ENCODE data around the gene EDIL3.

DNA sequence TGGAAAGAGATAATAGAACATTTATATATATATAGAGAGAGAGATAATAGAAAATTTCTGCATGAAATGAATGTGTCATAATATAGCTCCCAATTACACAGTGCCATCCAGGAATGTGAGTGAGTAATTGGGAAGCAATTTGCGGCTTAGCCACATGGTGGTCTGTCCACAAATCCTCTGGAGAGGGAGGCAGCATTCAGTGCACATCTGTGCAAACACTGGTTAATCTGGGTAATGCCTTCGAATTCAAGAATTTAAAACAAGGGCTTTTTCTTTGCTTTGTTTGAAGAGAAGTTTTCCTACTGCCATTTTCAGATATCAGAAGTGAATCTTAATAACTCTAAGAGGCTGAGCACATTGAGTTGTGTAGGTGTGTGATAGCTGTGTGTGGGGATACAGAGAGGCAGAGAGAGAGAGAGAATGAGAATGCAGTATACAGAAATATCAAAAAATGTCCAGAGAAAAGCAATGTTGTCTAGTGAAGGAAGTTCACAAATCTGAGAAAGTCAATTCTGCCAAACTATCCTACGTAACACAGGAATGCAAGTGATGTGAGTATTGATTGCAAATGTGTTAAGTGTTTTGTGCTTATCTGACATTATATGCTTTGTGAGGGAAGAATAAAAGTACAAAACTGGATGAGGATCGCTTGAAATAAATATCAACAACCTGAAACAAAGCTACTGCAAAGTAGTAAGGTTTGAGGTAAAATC, 134.6 kb downstream of the EDIL3 start:
- TF ChIP-seq ZNF737 (CRISPR knock-in tag; IDR thresholded peaks at IDR 0.05; ENCODE audit: borderline replicate concordance): no peak
- no peak for TF ChIP-seq CBFB (CRISPR knock-in tag; IDR thresholded peaks at IDR 0.05)
- TF ChIP-seq ZNF253 (CRISPR knock-in tag; IDR thresholded peaks at IDR 0.05; ENCODE audit: borderline replicate concordance): no peak
- TF ChIP-seq ZNF317 (CRISPR knock-in tag; IDR thresholded peaks at IDR 0.05): no peak
- TF ChIP-seq, protein P1, sequence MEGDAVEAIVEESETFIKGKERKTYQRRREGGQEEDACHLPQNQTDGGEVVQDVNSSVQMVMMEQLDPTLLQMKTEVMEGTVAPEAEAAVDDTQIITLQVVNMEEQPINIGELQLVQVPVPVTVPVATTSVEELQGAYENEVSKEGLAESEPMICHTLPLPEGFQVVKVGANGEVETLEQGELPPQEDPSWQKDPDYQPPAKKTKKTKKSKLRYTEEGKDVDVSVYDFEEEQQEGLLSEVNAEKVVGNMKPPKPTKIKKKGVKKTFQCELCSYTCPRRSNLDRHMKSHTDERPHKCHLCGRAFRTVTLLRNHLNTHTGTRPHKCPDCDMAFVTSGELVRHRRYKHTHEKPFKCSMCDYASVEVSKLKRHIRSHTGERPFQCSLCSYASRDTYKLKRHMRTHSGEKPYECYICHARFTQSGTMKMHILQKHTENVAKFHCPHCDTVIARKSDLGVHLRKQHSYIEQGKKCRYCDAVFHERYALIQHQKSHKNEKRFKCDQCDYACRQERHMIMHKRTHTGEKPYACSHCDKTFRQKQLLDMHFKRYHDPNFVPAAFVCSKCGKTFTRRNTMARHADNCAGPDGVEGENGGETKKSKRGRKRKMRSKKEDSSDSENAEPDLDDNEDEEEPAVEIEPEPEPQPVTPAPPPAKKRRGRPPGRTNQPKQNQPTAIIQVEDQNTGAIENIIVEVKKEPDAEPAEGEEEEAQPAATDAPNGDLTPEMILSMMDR (CRISPR knock-in tag; IDR thresholded peaks at IDR 0.05): no peak
- no peak for TF ChIP-seq MAZ (IDR thresholded peaks at IDR 0.05; ENCODE audit: borderline replicate concordance, low read depth, low read length)
- no peak for TF ChIP-seq MAZ (CRISPR knock-in tag; IDR thresholded peaks at IDR 0.05; ENCODE audit: low read depth)
- TF ChIP-seq POLR2A (IDR thresholded peaks at IDR 0.05; ENCODE audit: insufficient read depth in 1 of 2, low read depth in 2 of 2, low read length in 2 of 2): no peak
- no peak for TF ChIP-seq ZHX1 (CRISPR knock-in tag; IDR thresholded peaks at IDR 0.05; ENCODE audit: low read depth)
- no peak for TF ChIP-seq CEBPB (IDR thresholded peaks at IDR 0.05; ENCODE audit: borderline replicate concordance, low read depth, low read length)
- TF ChIP-seq CCAR2 (optimal IDR thresholded peaks at IDR 0.05; ENCODE audit: low read depth, low read length): no peak
- no peak for TF ChIP-seq ZBTB34 (CRISPR knock-in tag; IDR thresholded peaks at IDR 0.05)

Measured in HepG2 (cell line).